CD4-positive, alpha-beta T cell treated with Interleukin-15 for 1 hour (primary cell): Measurements from ENCODE around the gene GNA12.

ENCODE experiments used
- DNase-seq: peaks from one replicate; pipeline ENCODE4 v3.0.0-alpha.2; 2020

GNA12 gene

DNA sequence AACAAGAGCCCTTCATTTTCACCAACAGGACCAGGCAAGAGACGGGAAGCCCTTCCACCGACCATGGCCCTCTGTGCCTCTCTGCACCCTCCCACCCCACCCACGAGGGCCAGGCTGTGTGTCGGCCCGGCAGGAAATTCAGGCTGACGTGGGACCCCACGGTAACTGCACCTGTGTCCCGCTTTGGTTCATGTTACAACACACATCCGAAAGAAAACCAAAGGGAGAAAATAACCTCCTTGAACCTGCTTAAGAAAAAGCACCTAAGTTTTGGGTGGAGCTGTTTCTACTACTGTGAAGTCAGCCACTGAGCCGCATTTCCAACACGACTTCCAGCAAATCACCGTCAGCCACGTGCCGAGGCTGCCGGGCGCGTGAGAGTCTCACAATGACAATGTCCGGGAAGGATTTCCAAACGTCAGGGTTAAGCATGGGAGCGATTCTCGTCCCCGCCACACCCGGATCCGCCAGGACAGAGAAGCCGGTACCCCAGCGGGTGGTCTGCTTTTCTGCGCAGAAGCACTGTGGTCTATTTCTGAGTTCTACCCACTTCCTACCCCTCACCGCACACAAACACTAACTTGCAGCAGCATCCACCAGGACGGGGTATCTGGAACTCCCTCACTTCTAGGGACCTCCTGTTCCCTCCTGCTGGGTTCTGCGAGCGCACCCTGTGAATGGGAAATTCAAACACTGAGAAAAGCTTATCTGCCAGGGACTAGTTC is 119.5 kb downstream of the GNA12 start:
- DNase-seq, result peak; percentile 9

GRCh38 chr7:2724036-2724435 is 120.1 kb downstream of the GNA12 start:
- DNase-seq, result peak; percentile 11

DNA sequence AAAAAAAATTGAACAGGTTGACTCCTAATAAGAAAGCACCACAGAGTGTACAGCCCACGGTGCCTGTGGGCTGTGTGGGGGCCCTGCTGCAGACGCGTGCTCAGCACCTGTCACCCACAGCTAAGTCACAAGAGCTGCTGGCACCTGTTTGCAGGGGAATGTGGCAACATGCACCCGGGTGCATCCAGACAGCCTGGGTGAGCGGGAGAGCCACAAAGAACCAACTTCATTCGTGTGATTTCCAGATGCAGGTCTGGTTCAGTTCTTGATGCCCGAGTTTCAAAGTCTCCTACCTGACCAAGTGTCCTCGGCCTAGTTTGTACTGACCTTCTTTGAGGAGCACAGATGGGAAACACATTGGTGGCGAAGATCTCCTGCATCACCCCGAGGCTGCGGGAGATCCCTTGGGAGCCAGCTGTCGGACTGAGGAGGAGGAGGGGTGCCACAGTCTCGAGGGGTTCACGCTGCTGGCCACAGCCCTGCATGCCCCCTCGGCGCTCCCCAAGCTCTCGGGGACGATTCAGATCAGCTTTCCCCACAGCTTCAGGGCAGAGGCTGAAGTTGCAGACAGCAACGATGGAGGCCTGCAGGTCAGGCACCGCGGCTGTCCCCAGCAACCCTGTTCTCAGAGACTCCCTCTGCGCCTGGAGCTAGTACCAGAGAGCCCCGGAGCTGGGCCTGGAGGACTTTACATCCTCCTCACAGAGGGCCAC is 120.8 kb downstream of the GNA12 start:
- DNase-seq, result peak; percentile 18

DNA sequence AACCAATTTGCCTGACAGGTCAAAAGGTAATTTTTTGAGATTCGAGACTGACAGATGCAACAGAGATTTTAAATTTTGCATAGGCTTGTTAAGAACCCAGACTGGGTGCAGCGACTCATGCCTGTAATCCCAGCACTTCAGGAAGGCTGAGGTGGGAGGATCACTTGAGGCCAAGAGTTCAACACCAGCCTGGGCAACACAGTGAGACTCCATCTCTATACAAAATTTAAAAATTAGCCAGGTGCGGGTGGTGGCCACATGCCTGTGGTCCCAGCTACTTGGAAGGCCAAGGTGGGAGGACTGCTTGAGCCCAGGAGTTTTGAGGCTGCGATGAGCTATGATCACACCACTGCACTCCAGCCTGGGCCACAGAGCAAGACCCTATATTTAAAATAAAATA is 121.5 kb downstream of the GNA12 start:
- DNase-seq, result no peak

DNA sequence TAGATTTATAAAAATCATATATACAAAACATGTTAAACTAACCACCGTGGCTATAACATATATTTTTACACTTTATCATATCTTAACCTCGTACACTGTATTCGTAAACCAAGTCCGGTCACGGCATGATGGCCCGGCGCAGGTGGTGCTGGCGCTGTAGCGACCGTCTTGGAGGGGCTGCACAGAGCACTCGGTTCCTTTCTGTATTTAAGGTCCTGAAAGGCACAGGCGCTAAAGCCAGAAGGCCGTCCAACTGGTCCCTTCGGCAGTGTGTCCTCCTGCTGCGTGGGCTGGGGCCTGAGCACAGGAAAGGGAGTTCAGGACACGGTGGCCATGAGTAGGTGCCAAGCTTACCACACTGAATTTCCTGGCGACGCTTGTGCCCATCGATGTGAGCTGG is 122.3 kb downstream of the GNA12 start:
- DNase-seq, result no peak

- DNase-seq, result peak; percentile 7
These were observed 124.1 kb downstream of the GNA12 start for GRCh38 chr7:2720024-2720423.

GRCh38 chr7:2719007-2719406 is 125.1 kb downstream of the GNA12 start:
- peak; percentile 66 for DNase-seq

GRCh38 chr7:2718296-2718965 is 125.7 kb downstream of the GNA12 start:
- DNase-seq, result no peak

DNA sequence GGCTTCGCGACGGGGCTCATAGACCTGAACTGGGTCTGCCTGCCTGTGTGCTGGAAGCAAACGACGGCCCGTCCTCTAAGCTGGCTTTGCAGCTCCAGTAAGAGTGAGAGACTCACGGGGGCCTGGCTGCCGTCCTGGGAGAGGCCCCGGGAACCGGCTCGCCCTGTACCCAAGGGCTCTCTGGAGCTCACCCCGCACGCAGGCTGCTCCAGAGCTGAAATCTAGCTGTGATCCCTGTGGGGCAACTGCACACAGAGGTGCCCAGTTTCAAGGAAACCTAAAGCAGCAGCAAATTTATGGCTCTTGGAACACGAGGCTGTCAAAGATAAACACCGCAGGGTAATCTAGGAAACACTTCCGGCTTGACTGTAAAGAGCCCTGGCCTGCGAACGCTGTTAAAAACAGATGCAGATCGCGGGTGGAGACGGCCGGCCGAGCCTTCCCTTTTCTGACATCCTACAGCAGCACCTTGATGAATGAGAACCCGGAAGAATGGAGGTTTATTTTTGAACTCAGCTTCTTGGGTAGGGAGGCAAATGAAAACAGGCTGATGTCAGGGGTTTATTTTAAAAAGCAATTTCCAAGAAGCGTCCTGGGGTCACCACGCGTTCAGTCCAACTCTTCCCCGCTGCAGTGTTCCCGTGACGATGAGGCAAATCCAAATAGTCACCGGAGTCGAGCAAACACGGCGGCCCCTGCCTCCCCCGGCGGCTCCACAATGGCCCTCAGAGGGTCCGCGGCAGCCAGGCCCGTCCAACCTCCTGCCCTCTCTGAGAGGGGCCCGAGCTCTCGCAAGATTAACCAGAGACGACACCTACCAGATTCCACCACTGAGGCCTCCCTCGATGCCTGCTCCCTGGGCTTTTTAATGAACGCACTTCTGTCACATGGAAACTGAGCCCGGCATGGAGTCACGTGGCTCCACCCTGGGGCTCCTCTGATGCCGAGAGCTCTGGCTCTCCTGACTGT is 126.5 kb downstream of the GNA12 start:
- no peak for DNase-seq

DNA sequence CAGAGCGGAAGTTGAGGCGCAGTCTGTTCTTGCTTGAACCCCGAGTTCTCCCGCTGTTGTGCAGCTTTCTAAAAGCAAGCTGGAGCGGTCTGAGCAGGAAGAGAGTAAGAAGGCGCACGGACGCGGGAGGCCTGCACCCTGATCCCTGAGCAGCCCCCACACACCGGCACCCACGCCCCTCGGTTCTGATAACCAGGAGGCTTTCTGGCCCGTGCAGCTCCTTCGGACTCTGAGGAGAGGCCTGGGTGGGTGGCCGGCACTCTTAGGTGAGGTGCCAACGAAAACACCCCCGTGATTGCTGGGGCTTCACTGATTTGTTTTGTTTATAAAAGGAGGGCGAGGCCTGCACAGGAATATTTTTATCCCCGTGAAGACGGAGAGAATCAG is 127.2 kb downstream of the GNA12 start:
- no peak for DNase-seq

GRCh38 chr7:2716488-2716887 is 127.6 kb downstream of the GNA12 start:
- DNase-seq, result no peak

DNA sequence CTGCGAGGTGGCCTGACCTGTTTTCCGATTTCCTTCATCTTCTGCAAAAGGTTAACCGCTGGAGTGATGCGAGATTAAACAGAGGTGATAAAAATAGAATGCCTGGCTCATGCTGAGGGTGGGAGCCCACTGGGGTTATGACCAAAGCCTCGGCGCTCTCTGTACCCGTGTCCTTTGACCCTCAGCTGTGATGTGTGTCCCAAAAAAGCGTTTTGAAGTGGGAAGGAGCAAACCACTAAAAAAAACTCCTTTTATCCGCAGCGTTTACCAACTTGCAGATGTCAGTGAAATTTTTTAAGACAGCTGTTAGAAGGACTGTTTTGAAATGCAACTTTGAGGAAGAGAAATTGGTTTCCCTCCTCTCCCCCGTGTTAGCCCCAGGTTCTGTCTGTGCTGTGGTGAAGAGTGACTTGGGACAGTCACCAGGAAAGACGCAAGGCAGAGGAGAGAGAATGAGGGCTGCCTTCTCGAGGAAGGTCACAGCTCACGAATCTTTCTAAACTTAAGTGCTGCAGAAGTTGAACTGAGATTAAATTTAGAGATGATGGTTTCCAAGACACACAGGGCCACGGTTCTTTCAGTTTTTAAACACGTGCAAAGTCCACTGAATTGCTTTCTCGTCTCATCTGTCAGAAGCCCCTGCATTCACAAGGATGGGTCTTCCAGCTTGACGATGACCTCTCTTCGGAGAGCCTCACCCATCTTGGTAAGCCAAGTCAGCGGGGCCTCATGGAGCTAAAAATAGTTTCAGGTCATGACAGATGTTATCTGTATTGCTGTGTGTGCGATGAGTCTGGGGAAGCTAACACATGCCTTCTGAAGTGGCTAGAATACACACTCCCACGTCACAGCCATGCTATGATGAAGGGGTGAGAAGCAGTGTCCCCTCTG is 128.5 kb downstream of the GNA12 start:
- DNase-seq, result no peak

- no peak for DNase-seq
These were observed 129.5 kb downstream of the GNA12 start for GRCh38 chr7:2714636-2715035.

GRCh38 chr7:2713978-2714377 is 130.1 kb downstream of the GNA12 start:
- DNase-seq, result no peak

GRCh38 chr7:2713370-2713769 is 130.7 kb downstream of the GNA12 start:
- peak; percentile 33 for DNase-seq

DNA sequence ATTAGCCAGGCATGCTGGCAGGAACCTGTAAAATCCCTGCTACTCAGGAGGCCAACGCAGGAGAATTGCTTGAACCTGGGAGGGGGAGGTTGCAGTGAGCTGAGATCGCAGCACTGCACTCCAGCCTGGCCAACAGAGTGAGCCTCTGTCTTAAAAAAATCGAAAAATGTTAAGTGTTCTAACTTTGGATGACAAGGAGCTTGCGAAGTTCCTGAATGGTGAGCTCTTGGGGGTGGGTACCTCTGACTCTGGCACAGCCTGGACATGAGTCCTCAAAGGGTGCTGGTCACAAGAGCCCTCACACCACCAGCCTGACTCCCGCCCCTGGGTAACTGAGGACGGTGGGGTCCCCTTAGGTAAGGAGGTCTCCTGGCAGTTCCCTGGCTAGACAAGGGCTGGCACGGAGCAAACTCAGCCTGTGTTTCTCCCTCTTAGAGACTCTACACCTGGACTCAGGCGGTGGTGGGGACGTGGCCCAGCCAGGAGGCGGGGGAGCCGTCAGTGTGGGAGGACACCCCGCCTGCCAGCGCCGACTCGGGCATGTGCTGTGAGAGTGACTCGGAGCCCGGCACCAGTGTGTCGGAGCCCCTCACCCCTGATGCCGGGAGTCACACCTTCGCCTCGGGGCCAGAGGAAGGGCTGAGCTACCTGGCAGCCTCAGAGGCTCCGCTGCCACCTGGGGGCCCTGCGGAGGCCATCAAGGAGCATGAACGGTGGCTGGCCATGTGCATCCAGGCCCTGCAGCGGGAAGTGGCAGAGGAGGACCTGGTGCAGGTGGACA is 132.0 kb downstream of the GNA12 start:
- DNase-seq, result no peak

GRCh38 chr7:2710901-2711551 is 133.1 kb downstream of the GNA12 start:
- DNase-seq, result peak; percentile 48

GRCh38 chr7:2710286-2710655 is 133.8 kb downstream of the GNA12 start:
- peak; percentile 67 for DNase-seq

DNA sequence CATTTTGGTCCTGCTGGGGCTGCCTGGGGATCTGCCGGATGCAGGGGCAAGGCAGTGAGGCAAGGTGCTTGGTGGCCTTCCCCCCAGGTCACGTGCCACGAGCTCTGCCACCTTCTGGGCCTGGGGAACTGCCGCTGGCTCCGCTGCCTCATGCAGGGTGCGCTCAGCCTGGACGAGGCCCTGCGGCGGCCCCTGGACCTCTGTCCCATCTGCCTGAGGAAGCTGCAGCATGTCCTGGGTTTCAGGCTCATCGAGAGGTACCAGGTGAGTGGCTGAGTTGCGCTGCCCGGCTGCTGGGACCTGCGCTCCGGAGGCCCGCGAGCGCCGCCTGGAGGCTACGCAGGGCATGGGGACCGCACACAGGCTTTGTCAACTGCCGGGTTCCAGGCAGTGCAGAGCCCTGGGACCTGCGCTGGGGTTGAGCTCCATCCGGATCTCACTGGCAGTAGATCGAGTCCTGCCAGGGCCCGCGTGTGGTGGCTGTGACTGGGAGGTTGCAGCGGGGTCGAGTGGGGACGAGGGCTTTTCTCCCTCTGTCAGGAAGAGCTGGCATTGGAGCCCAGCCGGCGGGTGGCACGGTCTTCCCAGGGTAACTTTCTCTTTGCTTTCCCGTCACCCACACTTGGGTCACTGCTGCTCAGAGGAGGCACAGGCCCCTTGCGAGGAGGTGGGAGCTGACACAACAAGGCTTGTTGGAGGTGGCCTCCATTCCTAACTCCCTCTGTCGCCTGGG is 134.4 kb downstream of the GNA12 start:
- DNase-seq, result peak; percentile 76
